ENCODE results near the gene ABCD1.
"Not testable (repeated sequence)": the region's sequence is repeated elsewhere in the genome, so short reads cannot be mapped to it uniquely, and the experiment has no call there.

Gene ABCD1

GRCh38 chrX:153693216-153694086, 31.2 kb upstream of the ABCD1 start:
- no peak for DNase-seq

- not testable (repeated sequence) for DNase-seq
These were observed 30.4 kb upstream of the ABCD1 start for GRCh38 chrX:153694256-153694655.

DNA sequence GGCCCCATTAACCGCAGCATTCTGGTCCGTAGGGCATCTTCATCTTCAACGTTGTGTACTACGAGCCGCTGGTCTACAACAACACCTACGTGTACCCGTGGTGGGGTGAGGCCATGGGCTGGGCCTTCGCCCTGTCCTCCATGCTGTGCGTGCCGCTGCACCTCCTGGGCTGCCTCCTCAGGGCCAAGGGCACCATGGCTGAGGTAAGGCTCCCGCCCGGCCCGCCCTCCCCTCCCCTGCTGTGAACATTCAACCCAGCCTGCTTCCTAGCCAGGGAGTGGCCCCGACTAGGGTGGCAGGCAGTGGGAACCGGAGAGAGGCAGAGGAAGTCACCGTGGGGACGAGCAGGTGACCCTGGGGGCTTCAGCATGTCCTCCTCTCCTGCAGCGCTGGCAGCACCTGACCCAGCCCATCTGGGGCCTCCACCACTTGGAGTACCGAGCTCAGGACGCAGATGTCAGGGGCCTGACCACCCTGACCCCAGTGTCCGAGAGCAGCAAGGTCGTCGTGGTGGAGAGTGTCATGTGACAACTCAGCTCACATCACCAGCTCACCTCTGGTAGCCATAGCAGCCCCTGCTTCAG, 29.9 kb upstream of the ABCD1 start:
- no peak for DNase-seq

- no peak for DNase-seq
These were observed 28.6 kb upstream of the ABCD1 start for GRCh38 chrX:153696100-153696499.

DNA sequence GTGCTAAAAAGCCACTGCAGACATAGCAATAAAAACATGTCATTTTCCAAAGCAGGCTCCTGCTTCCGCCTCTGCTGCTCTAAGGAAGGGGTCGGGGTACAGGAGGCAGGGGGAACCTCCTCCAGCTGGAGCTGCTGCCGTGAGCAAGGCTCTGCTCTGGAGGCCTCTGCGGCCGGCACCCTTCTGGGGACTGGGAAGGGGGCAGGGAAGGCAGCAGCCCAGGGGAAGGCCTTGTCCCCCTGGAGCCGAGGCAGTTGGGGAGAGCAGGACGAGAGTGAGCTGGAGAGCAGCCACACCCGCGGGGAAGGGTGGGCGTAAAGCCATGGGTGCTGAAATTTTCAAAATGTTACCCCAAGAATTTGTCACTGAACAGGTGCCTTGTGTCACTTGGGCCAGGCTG, 28.1 kb upstream of the ABCD1 start:
- DNase-seq = not testable (repeated sequence)

DNA sequence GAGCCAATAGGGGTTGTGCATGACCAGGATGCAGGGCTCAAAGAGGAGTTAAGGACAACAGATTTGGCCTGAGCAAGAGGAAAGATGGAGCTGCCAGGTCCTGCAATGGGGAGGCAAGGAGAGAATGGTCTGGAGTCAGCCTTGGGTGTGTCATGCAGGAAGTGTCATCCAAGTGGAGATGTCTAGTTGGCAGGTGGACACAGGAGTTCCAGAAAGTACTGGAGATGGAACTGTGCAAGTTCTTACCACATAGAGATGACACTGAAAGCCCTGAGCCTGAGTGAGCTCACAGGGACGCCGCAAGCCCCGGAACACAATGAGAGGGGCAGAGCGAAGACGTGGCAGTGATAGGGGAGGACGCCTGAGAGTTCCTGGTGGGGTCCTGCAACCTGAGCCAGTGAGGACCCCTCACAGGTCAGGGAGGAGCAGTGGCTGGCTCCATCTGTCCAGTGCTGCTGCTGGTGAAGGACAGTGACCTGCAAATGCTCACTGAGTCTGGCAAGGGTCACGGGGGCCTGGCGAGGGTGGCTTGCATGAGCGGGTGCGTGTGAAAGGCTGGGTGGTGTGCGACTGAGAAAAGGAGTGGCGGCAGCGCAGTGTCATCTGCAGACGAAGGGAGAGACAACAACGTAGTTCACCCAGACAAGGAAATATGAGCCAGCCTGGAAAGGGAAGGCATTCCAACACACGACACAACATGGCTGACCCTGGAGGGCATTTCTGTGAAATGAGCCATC, 27.5 kb upstream of the ABCD1 start:
- DNase-seq = not testable (repeated sequence)

DNA sequence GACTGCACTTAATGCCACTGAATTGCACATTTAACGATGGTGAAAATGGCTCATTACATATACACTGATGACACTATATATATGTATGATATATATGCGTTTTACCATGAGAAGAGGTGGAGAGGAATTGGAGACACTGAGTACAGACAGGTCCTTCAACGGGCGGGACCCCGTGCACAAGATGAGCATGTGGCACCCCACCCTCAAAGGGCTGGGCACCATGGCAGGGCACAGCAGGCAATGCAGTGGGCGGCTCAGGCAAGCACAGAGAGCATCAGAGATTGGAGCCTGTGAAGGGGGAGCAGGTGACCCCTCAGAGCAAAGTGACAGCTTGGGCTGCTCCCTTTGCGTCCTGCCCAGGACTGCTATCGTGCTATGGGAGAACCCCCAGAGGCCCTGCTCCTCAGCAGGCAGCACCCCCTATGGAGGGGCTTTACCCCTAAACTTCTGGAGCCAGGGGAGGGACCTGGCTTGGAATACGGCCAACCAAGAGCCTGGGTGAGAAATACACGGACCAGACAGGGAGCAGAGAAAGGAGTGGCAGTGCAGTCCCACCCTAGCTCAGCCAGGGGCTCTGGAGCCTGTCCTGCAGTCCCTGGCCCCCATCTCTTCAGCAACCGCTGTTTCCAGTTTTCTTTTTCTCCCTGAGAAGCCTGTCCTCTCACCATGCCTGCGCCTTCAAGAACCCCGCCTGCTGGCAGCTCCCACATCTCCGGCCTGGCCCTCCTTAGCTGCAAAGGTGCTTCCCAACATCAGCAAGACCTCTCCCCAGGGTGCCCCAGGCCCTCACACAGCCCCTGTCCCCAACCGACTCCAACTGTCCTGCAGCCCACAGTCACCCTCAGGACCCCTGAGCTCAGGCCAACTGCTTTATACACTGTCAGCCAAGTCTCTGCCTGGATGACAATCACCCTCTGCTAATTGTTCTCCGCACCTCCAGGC, 26.5 kb upstream of the ABCD1 start:
- DNase-seq = no peak

DNA sequence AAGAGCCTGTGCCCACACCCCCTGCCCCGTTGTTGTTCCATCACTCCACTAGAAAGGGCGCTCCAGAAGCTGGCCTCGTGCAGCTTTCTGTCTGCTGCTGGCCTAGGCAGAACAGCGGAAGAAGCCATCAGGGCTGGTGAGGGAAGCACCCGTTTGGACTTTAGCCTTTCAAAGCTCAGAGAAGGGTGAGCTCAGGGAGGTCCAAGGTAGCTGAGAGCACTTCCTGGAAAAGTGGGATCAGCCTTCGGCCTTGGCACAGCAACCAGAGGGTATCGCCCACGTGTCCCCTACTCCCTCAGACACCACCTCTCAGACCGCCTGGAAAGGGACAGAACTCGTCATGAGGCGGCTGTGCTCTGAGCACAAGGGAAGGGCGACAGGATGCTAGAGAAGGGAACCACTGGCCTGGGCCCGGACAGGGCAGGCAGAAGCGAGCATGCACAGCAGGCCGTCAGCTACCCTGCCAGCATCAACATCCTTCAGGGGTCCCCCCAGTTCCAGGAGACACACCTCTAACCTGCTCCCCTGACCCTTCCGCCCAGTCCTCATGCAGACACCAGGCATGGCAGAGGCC, 25.4 kb upstream of the ABCD1 start:
- DNase-seq = not testable (repeated sequence)

GRCh38 chrX:153699784-153700371, 24.8 kb upstream of the ABCD1 start:
- DNase-seq = not testable (repeated sequence)

- no peak for DNase-seq
These were observed 24.2 kb upstream of the ABCD1 start for GRCh38 chrX:153700376-153700945.

DNA sequence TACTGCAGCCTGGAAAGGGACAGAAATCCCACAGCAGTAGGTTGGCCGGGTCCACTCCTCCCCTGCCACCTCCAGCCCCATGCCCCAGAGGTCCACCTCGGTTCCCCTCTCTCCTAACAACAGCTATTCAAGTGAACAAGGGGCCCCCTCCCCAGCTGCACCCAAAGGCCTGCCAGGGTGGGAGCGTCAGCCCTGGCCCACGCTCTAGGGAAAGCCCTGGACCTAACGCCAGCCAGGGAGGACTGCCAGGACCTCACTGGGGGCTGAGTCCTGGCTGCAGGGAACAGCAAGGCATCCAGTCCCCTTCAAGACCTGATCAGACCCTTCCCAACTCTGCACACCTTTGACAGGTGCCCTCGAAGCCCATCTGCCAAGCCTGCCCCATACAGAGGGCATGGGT, 23.7 kb upstream of the ABCD1 start:
- no peak for DNase-seq

- DNase-seq = no peak
These were observed 22.9 kb upstream of the ABCD1 start for GRCh38 chrX:153701706-153702105.

GRCh38 chrX:153702336-153703035, 22.2 kb upstream of the ABCD1 start:
- no peak for DNase-seq

DNA sequence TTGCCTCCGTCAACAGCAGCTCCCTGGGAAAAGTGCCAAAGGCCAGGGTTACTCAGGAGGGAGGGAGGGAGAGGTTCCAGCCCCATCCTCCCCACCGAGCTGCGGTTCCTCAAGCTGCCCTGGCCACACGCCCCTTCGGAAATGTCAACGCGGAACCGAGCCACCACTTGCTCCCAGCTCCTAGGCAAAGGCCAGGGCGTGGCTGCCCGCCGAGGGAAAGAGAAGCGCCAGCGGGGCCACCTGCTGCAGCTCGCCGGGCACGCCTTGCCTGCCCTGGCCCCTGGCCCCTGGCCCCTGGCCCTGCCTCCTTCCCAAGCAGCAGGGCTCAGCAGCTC, 21.7 kb upstream of the ABCD1 start:
- peak in 2 of 56 donors; percentile 4 to 20 for DNase-seq

- no peak for DNase-seq
These were observed 20.6 kb upstream of the ABCD1 start for GRCh38 chrX:153704021-153704526.

GRCh38 chrX:153704631-153705402, 19.8 kb upstream of the ABCD1 start:
- DNase-seq = not testable (repeated sequence)

DNA sequence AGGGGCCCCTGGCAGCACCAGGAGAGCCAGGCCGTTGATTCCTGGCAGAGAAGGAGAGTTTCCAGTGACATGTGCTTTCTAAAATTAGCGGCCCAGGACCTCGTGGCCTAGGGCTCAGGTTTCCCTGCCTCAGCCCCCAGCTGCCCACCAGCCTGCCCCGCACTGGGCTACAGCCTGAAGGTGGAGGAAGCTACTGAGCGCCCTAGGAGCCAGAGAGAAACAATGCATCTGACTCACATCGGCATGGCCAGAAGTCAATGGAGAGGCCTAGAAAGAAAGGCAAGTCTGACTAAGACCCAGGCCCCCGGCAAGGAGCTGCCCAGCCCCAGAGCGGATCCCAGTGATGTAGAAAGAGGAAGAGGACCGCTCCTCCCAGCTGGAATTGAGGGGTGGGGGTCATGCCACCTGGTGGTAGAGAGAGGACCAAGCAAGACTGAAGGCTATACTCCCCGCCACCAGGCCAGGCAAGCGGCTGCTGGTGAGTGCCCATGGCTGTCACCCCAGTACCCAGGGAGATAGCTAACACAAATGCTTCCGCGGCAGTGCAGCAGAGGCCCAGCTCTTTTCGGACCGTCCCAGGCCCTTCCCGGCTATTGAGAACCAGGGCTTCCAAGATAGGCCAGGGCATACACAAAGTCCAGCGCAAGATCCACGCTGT, 19.1 kb upstream of the ABCD1 start:
- DNase-seq = not testable (repeated sequence)

DNA sequence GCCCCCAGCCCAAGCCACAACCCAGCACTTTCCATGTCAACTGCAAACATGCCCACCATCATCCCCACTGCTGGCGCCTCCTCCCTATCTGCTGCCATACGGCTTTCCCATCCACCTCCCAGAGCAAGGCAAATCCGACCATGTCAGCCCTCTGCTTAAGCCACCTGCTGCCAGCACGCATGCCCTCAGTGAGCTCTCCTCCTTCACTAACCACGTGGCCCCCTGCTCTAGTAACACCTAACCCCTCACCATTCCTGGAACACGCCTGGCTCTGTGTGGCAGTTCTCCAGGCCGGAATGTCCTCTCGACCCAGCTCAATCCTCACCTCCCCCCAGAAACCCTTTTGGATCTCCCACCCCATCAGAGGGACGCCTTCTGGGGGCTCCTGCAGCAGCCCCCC, 17.9 kb upstream of the ABCD1 start:
- no peak for DNase-seq

Data from amygdala (tissue), 56 donors.